Nephron (organoid): Measurements from ENCODE around the gene FAM50B.
A peak's percentile ranks its signal among the peaks of the same experiment; 100 is the strongest.

Experiments used
- H3K27ac Mint-ChIP-seq, 3 experiments: 2 replicates each; pipeline ENCODE4 v1.8.0; 2020; ENCODE audit warnings: mixed read lengths in 3 of 3, mild to moderate bottlenecking in 2 of 3, moderate library complexity in 1 of 3
- H3K27me3 Mint-ChIP-seq: 2 replicates; pipeline ENCODE4 v1.8.0; 2021; ENCODE audit warnings: low read depth, mild to moderate bottlenecking, moderate library complexity, mixed read lengths
- H3K36me3 Mint-ChIP-seq: 2 replicates; pipeline ENCODE4 v1.8.0; 2020; ENCODE audit warnings: low read depth, mixed read lengths
- H3K4me1 Mint-ChIP-seq: 2 replicates; pipeline ENCODE4 v1.8.0; 2020; ENCODE audit warnings: mixed read lengths
- H3K4me3 Mint-ChIP-seq, 3 experiments: 2 replicates each; pipeline ENCODE4 v1.8.0; 2020; ENCODE audit warnings: mild to moderate bottlenecking in 3 of 3, mixed read lengths in 3 of 3, moderate library complexity in 2 of 3
- H3K9me3 Mint-ChIP-seq: 2 replicates; pipeline ENCODE4 v1.8.0; 2020; ENCODE audit warnings: mixed read lengths
- CTCF ChIP-seq, 3 experiments: fragments of 200-600 bp; sonication (generic); IDR thresholded peaks; one replicate each; pipeline ENCODE4 v1.5.0; 2021; ENCODE audit warnings: antibody characterized with exemption in 3 of 3; ENCODE audit not compliant: unreplicated experiment in 3 of 3

Gene FAM50B

GRCh38 chr6:3885262-3886036, 36.3 kb downstream of the FAM50B start:
- H3K9me3 Mint-ChIP-seq = no peaks in the 10 kb centered on the region

GRCh38 chr6:3887150-3887700, 38.1 kb downstream of the FAM50B start:
- peak in 1 of 3 experiments; percentile 33 for TF ChIP-seq CTCF (IDR thresholded peaks at IDR 0.05; ENCODE audit: unreplicated experiment in 3 of 3)
- H3K9me3 Mint-ChIP-seq = no peaks in the 10 kb centered on the region
- H3K27ac Mint-ChIP-seq = peak overlapping the region in 1 of 3 experiments; percentile 11
- no peak overlapping the region for H3K4me3 Mint-ChIP-seq
- H3K4me1 Mint-ChIP-seq = peaks cover 22% of the 10 kb centered on the region
- peaks cover 15% of the 10 kb centered on the region for H3K27me3 Mint-ChIP-seq
- H3K36me3 Mint-ChIP-seq = no peaks in the 10 kb centered on the region

More at GRCh38 chr6:3885262-3886036, 36.3 kb downstream of the FAM50B start:
- TF ChIP-seq CTCF (IDR thresholded peaks at IDR 0.05; ENCODE audit: unreplicated experiment in 3 of 3) = no peak
- Mint-ChIP-seq H3K36me3 (no peaks in the 10 kb centered on the region), H3K27ac (peak overlapping the region in 1 of 3 experiments; percentile 48), H3K4me1 (peaks cover 22% of the 10 kb centered on the region), H3K4me3 (no peak overlapping the region), H3K27me3 (peaks cover 20% of the 10 kb centered on the region)

GRCh38 chr6:3888153-3888957, 39.2 kb downstream of the FAM50B start:
- Mint-ChIP-seq H3K36me3 (no peaks in the 10 kb centered on the region), H3K27ac (no peak overlapping the region), H3K4me3 (no peak overlapping the region), H3K4me1 (peaks cover 13% of the 10 kb centered on the region), H3K27me3 (peaks cover 15% of the 10 kb centered on the region), H3K9me3 (no peaks in the 10 kb centered on the region)
- TF ChIP-seq CTCF (IDR thresholded peaks at IDR 0.05; ENCODE audit: unreplicated experiment in 3 of 3) = no peak

GRCh38 chr6:3890047-3890446, 40.9 kb downstream of the FAM50B start:
- H3K9me3 Mint-ChIP-seq = no peaks in the 10 kb centered on the region
- H3K27ac Mint-ChIP-seq = no peak overlapping the region
- peaks cover 15% of the 10 kb centered on the region for H3K27me3 Mint-ChIP-seq
- no peak for TF ChIP-seq CTCF (IDR thresholded peaks at IDR 0.05; ENCODE audit: unreplicated experiment in 3 of 3)
- H3K36me3 Mint-ChIP-seq = no peaks in the 10 kb centered on the region
- no peak overlapping the region for H3K4me3 Mint-ChIP-seq
- peaks cover 11% of the 10 kb centered on the region for H3K4me1 Mint-ChIP-seq

- peak overlapping the region in 1 of 3 experiments; percentile 26 for H3K27ac Mint-ChIP-seq
- H3K4me3 Mint-ChIP-seq = no peak overlapping the region
- peaks cover 20% of the 10 kb centered on the region for H3K4me1 Mint-ChIP-seq
- no peaks in the 10 kb centered on the region for H3K36me3 Mint-ChIP-seq
- H3K27me3 Mint-ChIP-seq = peaks cover 11% of the 10 kb centered on the region
- H3K9me3 Mint-ChIP-seq = no peaks in the 10 kb centered on the region
- no peak for TF ChIP-seq CTCF (IDR thresholded peaks at IDR 0.05; ENCODE audit: unreplicated experiment in 3 of 3)
Observed at GRCh38 chr6:3891883-3892282, 42.7 kb downstream of the FAM50B start.
